GM12874 (cell line): ENCODE measurements around the gene LYRM2.

Source experiments
- TF ChIP-seq, protein P1 (sequence below): IDR thresholded peaks from 2 replicates; pipeline ENCODE4 v1.5.1; 2011; ENCODE audit warnings: low read depth, mild to moderate bottlenecking, control low read depth, low read length, moderate library complexity; ENCODE audit not compliant: insufficient read depth

Gene LYRM2

DNA sequence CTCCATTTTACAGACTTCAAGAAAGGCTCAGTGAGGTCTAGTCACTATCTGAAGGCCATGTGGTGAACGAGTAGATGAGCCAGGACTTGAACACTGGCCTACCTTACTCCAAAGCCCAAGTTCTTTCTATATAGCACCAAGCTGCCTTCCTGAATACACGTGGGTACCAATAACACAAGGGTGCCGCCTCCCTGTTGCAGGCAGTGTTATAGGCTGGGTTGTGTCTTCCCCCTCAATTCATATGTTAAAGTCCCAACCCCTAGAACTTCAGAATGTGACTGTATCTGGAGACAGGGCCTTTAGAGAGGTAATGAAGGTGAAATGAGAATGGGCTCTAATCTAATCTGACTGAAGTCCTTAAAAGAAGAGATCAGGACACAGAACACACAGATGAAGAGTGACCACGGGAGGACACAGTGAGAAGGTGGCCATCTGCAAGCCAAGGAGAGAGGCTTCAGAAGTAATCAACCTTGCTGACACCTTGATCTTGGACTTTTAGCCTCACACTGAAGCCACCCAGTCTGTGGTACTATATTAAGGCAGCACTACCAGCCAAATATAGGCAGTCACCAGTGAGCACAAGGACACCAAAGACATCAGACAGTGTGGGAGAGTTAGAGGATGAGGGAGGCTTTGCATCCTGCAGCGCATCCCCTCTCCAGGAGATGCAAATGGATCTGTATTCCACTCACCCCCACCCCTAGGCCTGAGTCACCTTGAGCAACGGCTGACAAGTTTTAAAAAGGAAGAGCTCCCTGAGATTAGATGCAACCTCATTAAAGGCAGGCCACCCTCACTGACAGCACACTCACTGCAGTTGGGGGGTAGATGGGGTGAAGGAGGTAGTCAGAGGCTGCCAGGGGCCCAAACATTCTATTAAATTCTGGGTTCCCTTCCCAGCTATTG, 40.9 kb upstream of the LYRM2 start:
- TF ChIP-seq, protein P1, sequence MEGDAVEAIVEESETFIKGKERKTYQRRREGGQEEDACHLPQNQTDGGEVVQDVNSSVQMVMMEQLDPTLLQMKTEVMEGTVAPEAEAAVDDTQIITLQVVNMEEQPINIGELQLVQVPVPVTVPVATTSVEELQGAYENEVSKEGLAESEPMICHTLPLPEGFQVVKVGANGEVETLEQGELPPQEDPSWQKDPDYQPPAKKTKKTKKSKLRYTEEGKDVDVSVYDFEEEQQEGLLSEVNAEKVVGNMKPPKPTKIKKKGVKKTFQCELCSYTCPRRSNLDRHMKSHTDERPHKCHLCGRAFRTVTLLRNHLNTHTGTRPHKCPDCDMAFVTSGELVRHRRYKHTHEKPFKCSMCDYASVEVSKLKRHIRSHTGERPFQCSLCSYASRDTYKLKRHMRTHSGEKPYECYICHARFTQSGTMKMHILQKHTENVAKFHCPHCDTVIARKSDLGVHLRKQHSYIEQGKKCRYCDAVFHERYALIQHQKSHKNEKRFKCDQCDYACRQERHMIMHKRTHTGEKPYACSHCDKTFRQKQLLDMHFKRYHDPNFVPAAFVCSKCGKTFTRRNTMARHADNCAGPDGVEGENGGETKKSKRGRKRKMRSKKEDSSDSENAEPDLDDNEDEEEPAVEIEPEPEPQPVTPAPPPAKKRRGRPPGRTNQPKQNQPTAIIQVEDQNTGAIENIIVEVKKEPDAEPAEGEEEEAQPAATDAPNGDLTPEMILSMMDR = no peak

DNA sequence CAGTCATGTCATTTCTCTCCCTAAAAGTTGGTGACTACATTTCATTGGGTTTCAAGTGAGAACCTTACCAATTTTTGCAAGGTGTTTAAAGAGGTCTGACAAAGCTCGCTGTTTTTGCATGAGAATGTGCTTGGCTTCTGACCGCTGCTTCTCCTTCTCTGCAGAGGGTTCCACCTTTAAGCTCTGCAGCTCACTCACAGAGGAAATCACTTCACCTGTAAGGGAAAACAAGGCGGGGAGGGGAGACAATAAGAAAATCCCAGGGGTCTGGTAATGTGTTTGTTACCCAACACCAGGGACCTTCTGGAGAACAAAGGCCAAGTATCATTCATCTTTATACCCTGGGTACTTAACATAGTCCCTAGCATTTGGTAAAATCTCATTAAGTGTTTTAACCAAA, 40.0 kb upstream of the LYRM2 start:
- TF ChIP-seq, protein P1 = no peak

DNA sequence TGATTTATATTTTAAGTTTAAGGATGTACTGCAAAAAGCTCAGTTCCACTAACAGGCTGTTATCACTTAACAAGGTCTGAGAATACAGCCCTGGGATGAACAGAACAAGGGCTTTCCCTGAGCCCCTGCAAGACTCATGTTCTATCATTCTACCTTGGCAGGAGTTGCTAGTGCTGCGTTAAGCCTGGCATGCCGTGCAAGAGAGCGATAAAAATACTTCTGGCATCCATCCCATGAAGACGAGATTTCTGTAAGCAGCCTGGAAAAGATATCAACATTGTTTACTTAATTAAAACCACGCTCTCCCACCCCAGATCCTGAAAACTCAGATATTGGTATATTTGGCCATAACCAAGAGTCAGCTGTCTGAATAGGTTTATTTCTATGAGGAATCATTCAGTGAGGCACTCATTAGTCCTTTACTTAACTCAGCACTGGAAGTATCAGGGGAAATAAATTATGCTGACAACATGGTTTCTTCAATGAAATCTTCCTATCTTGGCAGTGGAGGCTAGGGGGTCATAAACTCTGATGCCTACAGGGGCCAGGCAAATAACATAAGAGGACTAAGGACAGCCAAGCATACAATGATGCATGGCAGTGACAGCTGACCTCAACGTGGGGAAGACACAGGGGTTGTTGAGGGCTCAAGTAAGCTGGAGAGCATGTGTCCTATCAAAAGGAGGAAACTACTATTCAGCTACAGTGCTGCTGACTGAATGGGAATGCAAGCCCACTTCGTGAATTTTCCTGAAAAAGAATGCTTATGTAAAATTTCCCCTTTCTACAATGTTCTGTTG, 37.6 kb upstream of the LYRM2 start:
- TF ChIP-seq, protein P1 = no peak

DNA sequence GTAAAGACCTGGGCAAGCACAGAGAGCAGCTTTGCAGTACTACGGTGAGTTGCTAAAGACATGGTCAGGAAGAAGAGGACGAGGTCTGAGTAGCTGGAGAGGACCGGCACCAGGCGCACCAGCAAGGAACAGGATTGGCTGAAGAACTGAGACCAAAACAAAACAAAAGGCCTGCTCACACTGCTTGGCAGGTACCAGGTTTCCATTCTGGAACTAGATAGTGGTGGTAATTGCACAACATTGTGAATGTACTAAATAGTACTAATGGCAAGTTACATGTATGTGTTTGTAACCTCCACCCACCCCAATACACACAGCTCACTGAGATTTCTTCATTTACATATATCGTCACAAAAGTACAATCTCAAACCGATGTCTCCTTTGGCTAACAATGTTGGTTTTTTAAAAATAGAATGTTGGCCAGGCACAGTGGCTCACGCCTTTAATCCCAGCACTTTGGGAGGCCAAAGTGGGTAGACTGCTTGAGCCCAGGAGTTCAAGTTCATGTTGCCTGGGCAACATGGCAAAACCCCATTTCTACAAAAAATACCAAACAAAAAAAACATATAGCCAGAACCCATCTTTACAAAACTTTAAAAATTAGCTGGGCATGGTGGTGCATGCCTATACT, 32.5 kb upstream of the LYRM2 start:
- TF ChIP-seq, protein P1 = no peak

DNA sequence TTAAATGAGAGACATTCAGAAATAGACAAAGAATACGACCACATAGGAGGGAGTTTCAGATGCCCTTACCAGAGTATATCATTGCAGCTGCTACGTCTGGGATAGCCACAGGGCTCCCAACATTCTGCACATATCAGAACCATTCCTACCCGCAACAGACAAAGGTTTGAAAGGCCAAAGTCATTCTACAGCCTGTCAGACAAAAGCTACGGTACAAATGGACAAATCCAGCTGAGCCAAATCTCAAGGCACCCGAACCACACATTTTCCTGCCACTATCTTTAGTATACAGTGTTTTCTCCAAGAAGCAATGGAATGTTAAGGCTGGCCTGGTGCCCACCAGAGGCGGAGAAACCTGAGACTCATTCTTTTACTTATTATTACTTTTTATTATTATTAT, 30.5 kb upstream of the LYRM2 start:
- TF ChIP-seq, protein P1 = no peak

DNA sequence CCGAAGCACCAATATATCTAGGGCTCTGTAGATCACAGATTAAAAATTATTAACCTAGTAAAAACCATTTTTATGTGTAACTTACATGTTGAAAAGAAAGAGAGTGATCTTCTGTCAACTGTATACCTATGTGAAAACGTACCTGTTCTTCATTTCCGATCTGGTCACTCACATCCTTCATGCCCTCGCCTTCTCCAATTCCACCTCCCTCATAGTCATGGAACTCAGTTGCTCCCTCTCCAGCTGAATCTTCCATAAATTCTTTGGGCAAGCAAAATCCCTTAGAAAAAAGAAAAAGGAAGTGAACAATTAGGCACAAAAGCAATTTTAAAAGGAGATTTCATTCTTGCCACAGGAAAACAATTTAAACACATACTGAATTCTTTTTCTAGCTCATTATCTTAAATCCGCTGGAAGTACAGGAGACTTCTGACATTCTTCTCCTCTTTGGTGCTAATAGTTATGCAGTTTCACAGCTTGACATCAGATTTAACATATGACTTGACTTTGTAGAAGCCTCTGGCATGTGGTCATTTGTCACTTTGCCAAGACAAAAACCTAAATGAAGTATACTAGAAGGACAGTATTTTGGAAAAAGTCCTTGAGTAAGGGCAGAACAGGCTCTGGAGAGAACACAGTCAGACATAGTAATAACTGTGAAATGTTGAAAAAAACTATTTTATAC, 29.5 kb upstream of the LYRM2 start:
- TF ChIP-seq, protein P1 = no peak
